Coronary artery (tissue), 2 donors: ENCODE measurements around the gene CDC25B.

Experiments
- DNase-seq: peaks from one replicate; pipeline ENCODE4 v3.0.0-alpha.2; 2017; ENCODE audit warnings: low spot score
- H3K27ac ChIP-seq, 2 donors: fragments of 200-600 bp; sonication (generic); one replicate each; pipeline ENCODE4 v1.5.1; 2016 to 2019
- H3K4me3 ChIP-seq: fragments of 200-600 bp; sonication (generic); 2 replicates; pipeline ENCODE4 v1.5.1; 2016; ENCODE audit warnings: mild to moderate bottlenecking, moderate library complexity
- TF ChIP-seq, protein P1 (sequence below): fragments of 200-600 bp; sonication (generic); IDR thresholded peaks from one replicate; pipeline ENCODE4 v1.5.1; 2019; ENCODE audit warnings: antibody characterized with exemption

Gene CDC25B

DNA sequence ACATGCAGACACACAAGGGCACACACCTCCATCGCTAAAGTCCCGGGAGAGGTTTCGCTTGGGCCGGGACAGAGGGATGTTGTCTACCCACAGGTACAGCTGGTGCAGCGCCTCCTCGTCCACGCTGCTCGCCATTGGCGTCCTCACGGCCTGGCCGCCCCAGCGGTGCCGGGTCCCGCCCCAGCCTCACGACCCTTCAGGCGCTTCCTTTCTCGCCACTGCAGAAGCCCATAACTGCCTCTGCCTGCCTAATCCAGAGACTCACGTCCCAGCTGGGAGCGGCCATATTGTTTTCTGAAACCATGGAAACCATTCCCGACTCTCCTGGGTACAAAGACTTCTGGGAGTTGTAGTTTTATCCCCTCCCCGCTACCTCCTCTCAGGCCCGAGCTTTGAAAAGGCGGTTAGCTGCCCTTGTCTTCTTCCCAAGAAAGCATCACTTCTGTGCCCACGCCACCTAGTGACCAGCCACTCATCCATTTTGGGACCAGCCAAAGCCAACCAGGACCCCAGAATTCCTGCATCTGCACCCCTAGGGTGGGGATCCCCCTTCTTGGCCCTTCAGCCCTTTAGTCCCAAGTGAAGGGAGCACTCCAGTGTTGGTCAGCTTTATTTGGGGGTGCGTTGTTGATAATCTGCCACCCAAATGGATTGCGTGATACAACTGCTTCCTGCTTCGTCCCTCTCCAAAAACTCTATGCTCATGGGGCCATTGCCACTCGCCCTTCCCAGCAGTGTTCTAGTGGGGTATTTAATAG, 14.8 kb upstream of the CDC25B start, which contains the start of gene SPEF1:
Gene SPEF1 (minus strand): TSS at position 296 of the 758 bp plus-strand sequence. CDS start 161 bp downstream, at position 135.
- peak within 1 kb of the TSS; percentile 63 for H3K4me3 ChIP-seq
- H3K27ac ChIP-seq = peak within 1 kb of the TSS in 1 of 2 donors; percentile 73

DNA sequence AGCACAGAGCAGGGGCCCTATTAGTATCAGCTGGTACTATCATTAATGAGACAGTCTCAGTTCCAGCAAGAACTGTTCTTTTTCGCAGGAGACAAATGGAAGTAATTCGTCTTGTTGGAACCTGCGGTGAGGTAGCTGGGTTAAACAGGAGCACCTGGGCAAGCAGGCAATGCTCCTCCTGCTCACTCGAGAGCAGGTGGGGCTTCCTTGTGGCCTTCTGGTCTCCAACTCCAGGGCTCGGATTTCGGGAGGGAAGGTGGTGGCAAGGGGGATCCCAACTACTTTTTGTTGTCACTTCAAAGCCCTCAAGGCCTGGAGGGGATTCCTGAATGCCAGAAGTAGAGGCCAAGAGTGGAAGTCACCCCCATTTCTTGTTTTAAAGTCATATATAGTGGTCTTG, 13.5 kb upstream of the CDC25B start:
- Histone ChIP-seq H3K27ac (no peak overlapping the region), H3K4me3 (no peak overlapping the region)
- no peak for DNase-seq
- TF ChIP-seq, protein P1, sequence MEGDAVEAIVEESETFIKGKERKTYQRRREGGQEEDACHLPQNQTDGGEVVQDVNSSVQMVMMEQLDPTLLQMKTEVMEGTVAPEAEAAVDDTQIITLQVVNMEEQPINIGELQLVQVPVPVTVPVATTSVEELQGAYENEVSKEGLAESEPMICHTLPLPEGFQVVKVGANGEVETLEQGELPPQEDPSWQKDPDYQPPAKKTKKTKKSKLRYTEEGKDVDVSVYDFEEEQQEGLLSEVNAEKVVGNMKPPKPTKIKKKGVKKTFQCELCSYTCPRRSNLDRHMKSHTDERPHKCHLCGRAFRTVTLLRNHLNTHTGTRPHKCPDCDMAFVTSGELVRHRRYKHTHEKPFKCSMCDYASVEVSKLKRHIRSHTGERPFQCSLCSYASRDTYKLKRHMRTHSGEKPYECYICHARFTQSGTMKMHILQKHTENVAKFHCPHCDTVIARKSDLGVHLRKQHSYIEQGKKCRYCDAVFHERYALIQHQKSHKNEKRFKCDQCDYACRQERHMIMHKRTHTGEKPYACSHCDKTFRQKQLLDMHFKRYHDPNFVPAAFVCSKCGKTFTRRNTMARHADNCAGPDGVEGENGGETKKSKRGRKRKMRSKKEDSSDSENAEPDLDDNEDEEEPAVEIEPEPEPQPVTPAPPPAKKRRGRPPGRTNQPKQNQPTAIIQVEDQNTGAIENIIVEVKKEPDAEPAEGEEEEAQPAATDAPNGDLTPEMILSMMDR = no peak

More for the DNA sequence above, 14.8 kb upstream of the CDC25B start, which contains the start of gene SPEF1:
- TF ChIP-seq, protein P1 = no peak
- peak; percentile 88 for DNase-seq

DNA sequence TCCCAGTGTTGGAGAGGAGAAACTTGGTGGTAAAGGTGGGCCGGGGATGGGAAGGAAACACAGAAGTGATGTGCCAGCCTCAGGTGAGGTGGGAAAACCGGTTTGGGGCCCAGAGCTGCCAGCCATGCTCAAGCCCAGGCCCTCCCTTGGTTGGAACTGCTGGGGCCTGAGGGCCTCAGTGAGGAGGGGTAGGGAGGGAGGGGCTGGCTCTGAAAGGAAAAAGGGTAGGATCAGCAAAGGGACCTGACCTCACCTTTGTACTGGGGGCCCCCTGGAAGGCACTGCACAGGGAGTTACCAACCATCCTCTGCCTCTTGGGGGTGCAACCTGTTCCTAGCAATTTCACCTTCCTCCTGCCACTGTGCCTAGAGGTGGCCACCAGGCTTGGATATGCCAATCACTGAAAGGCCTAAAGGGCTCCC, 13.0 kb upstream of the CDC25B start:
- peak overlapping the region in 1 of 2 donors; percentile 9 for H3K27ac ChIP-seq
- TF ChIP-seq, protein P1 = no peak
- DNase-seq = no peak
- H3K4me3 ChIP-seq = no peak overlapping the region

DNA sequence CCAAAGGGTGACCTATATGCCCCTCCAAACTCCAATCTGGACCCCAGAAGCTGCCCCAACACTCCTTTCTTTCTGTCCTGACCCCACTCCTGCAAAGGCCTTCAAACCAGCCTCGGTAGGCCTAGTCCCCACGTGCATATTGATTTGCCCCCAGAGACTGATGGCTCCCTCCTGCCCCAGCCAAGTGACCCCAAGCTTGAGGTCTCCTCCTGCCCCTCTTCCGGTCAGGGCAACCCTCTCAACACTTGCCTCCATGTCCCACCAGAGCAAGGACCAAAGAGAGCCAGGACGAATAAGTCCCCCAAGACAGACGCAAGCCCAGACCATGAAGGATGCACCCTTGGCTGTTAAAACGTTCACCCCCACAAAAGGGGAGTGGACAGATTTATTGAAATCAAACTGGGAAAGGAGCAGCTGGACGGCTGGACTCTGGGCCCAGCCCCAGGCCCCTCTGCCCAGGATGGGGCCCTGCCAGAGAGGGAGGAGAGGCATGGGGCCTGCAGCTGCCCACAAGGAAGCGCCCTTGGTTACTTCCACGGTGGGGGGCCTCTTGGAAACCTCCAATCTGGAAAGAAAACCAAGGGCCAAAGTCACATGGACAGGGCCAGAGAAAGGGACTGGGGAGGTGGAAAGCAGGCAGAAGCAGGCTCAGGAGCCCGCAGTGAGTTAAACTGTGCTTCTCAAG, 12.5 kb upstream of the CDC25B start:
- Histone ChIP-seq H3K27ac (peak overlapping the region in 1 of 2 donors; percentile 40), H3K4me3 (peak overlapping the region; percentile 84)
- TF ChIP-seq, protein P1 = no peak
- DNase-seq = no peak

DNA sequence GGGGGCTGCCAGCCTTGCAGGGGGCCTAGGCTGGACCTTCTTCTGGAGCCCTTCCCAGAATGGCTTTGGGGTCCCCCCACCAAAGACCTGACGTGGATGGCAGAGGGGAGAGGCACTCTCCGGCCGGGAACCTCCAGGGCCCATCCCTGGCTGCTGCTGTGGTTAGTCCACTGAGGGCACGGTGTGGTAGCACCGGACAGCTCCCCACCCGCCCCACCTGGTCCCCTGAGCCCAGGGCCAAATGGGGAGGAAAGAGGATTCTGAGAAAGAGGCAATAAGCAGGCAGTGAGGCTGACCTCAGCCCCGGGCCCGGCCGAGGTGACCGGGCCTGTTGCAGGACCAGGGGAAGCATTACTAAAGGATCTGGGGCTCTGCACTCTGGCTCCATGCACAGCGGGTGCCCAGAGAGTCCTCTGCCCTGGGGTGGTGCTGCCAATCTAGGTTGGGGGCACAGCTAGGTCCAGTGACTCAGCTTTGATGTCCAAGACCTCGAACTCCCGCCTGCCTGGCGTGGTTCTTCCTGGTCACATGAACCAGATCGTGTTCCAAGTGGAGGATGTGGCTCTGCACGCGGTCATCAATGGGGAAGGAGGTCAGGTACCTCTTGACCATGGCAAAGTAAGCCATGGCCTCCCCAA, 11.8 kb upstream of the CDC25B start:
- no peak for DNase-seq
- peak overlapping the region; percentile 84 for H3K4me3 ChIP-seq
- H3K27ac ChIP-seq = peak overlapping the region in 1 of 2 donors; percentile 40
- TF ChIP-seq, protein P1 = no peak

DNA sequence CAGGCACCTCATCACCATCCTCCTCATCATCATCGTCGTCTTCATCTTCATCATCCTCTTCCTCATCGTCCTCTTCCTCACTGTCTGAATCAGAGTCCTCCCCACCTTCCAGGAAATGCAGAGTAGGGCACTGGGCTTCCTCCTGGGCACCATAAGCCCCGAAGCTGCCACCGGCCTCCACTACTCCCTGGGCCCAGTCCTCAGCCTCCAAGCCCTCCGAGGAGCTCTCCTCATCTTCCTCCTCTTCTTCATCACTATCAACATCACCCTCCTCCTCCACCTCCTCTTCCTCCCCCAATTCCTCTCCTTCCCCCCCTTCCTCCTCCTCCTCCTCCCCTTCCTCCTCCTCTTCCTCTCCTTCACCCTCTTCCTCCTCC, 11.3 kb upstream of the CDC25B start:
- Histone ChIP-seq H3K4me3 (peak overlapping the region; percentile 84), H3K27ac (peak overlapping the region in 1 of 2 donors; percentile 85)
- TF ChIP-seq, protein P1 = no peak
- DNase-seq = no peak
